ENCODE results near the gene RBPJL. TPM values are rescaled to one million over a fixed set of nuclear protein-coding genes. Genes with fewer than 3 reads are reported as not detected.

Gene RBPJL, protein sequence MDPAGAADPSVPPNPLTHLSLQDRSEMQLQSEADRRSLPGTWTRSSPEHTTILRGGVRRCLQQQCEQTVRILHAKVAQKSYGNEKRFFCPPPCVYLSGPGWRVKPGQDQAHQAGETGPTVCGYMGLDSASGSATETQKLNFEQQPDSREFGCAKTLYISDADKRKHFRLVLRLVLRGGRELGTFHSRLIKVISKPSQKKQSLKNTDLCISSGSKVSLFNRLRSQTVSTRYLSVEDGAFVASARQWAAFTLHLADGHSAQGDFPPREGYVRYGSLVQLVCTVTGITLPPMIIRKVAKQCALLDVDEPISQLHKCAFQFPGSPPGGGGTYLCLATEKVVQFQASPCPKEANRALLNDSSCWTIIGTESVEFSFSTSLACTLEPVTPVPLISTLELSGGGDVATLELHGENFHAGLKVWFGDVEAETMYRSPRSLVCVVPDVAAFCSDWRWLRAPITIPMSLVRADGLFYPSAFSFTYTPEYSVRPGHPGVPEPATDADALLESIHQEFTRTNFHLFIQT
- total RNA-seq = not detected in 2 replicates

DNA sequence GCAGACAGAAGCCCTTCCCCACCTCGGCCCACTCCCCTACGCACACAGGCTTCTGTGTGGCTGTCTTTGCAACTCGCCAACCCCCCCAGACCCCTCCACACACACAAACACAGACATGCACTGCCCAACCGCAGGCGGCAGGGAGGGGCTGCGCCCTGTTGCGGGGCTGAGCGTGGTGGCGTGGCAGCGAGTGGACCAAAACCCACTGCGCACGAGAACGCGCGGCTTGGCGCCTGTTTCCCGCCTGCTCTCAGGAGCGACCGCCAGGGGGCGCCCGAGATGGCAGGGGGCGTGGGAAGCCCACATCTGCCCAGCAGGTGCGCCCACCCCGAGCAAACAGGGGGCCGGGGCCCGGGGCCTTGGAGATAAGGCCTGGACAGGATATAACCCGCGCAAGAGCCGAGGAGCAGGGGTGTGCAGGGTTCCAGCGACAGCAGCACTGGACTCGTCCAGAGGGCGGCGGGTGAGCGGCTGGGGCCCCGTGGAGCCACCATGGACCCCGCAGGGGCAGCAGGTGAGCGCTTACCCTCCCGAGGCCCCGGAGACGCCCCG, at the start of gene RBPJL:
TSS of gene RBPJL (plus strand) at position 410 of the 552 bp plus-strand sequence. CDS start at position 493, 83 bp downstream.
- Histone ChIP-seq H3K27me3 (ENCODE audit: control insufficient read depth, insufficient read depth, low read length) (peaks cover 9% of the 10 kb centered on the region), H3K4me3 (ENCODE audit: low read depth, low read length) (no peak within 1 kb of the TSS), H3K36me3 (ENCODE audit: control insufficient read depth, insufficient read depth, low read length) (no peaks in the 10 kb centered on the region)
- DNase-seq (ENCODE audit: low read depth) = no peak
- no peak for FAIRE-seq
- TF ChIP-seq, protein P1, sequence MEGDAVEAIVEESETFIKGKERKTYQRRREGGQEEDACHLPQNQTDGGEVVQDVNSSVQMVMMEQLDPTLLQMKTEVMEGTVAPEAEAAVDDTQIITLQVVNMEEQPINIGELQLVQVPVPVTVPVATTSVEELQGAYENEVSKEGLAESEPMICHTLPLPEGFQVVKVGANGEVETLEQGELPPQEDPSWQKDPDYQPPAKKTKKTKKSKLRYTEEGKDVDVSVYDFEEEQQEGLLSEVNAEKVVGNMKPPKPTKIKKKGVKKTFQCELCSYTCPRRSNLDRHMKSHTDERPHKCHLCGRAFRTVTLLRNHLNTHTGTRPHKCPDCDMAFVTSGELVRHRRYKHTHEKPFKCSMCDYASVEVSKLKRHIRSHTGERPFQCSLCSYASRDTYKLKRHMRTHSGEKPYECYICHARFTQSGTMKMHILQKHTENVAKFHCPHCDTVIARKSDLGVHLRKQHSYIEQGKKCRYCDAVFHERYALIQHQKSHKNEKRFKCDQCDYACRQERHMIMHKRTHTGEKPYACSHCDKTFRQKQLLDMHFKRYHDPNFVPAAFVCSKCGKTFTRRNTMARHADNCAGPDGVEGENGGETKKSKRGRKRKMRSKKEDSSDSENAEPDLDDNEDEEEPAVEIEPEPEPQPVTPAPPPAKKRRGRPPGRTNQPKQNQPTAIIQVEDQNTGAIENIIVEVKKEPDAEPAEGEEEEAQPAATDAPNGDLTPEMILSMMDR (IDR thresholded peaks at IDR 0.05; ENCODE audit: insufficient read depth, low read length, severe bottlenecking) = peak; percentile 84

DNA sequence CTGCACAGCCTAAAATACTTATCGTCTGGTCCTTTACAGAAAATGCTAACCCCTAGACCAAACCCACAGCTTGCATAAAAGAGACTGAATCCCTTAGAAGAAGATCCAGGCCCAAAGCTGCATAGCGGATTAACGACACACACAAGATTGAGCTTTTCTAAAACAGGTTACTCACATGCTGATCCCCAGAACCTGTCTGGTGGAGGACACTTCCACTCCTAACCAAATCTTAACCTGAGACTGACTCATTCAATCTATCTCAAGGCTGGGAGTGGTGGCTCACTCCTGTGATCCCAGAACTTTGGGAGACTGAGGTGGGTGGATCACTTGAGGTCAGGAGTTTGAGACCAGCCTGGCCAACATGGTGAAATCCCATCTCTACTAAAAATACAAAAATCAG, 49.5 kb upstream of the RBPJL start:
- peaks cover 4% of the 10 kb centered on the region for H3K27me3 ChIP-seq (ENCODE audit: control insufficient read depth, insufficient read depth, low read length)
- H3K4me3 ChIP-seq (ENCODE audit: low read depth, low read length) = no peak overlapping the region
- FAIRE-seq (no peak), DNase-seq (ENCODE audit: low read depth) (peak; percentile 47)
- H3K36me3 ChIP-seq (ENCODE audit: control insufficient read depth, insufficient read depth, low read length) = peaks cover 5% of the 10 kb centered on the region
- TF ChIP-seq, protein P1 (IDR thresholded peaks at IDR 0.05; ENCODE audit: insufficient read depth, low read length, severe bottlenecking) = no peak

DNA sequence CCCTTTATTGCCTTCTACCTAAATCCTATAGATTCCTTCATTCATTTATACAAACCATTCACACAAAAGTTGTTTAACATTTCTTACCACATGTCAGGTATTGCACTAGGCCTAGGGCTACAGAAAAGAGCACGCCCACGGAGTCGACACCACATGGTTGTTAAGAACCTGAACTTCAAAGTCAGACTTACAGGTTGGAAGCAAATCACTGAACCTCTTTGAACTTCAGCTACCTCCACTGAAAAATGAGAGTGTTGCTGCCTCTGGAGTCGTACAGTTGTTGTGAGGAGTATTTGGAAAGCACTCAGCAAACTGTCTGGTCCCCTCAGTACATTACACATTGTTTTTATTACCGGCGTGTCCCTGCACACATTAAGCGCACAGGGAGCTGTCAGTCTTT, 48.9 kb upstream of the RBPJL start:
- DNase-seq (ENCODE audit: low read depth) = no peak
- Histone ChIP-seq H3K27me3 (ENCODE audit: control insufficient read depth, insufficient read depth, low read length) (peaks cover 4% of the 10 kb centered on the region), H3K4me3 (ENCODE audit: low read depth, low read length) (no peak overlapping the region), H3K36me3 (ENCODE audit: control insufficient read depth, insufficient read depth, low read length) (peaks cover 4% of the 10 kb centered on the region)
- TF ChIP-seq, protein P1 (IDR thresholded peaks at IDR 0.05; ENCODE audit: insufficient read depth, low read length, severe bottlenecking) = no peak
- no peak for FAIRE-seq

DNA sequence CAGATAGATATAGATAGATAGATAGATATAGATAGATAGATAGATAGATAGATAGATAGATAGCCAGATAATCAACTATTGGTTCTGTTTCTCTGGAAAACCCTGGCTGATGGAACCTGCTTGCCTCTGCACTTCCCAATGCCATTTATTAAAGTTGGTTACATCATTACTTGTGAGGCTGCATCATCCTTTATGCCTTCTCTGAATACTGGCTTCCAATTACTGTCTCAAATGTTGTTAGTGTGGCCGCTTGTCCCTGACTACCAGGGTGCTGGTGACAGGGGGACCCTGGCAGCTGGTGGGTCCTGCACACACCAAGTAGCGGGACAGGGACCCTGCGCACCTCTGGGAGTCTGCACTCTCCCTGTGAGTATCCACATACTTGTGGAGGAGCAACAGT, 48.4 kb upstream of the RBPJL start:
- TF ChIP-seq, protein P1 (IDR thresholded peaks at IDR 0.05; ENCODE audit: insufficient read depth, low read length, severe bottlenecking) = no peak
- FAIRE-seq = no peak

DNA sequence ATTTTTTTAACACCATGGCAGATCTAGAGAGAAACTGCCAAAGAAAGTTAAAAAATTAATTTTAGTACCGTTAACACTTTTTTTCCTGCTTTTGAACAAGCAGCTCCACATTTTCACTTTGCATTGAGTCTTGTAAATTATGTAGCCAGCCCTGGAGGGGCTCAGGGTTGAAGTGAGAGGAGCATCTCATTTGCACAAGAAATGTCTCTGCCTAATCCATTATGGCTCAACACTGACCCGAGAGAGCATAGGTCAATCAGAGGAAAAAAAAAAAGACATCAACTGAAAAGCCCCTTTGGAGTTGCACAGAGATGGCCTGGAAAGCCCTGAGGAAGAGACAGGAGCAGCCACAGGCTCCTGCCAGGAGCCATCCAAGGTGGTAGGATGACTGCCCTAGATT, 48.0 kb upstream of the RBPJL start:
- TF ChIP-seq, protein P1 (IDR thresholded peaks at IDR 0.05; ENCODE audit: insufficient read depth, low read length, severe bottlenecking) = no peak
- DNase-seq (ENCODE audit: low read depth) = no peak
- Histone ChIP-seq H3K36me3 (ENCODE audit: control insufficient read depth, insufficient read depth, low read length) (no peaks in the 10 kb centered on the region), H3K27me3 (ENCODE audit: control insufficient read depth, insufficient read depth, low read length) (peaks cover 2% of the 10 kb centered on the region), H3K4me3 (ENCODE audit: low read depth, low read length) (no peak overlapping the region)
- no peak for FAIRE-seq

More for the DNA sequence above, 48.4 kb upstream of the RBPJL start:
- no peak for DNase-seq (ENCODE audit: low read depth)
- no peak overlapping the region for H3K4me3 ChIP-seq (ENCODE audit: low read depth, low read length)
- H3K36me3 ChIP-seq (ENCODE audit: control insufficient read depth, insufficient read depth, low read length) = no peaks in the 10 kb centered on the region
- peaks cover 2% of the 10 kb centered on the region for H3K27me3 ChIP-seq (ENCODE audit: control insufficient read depth, insufficient read depth, low read length)
